ENCODE data around the gene GRID2IP.

DNA sequence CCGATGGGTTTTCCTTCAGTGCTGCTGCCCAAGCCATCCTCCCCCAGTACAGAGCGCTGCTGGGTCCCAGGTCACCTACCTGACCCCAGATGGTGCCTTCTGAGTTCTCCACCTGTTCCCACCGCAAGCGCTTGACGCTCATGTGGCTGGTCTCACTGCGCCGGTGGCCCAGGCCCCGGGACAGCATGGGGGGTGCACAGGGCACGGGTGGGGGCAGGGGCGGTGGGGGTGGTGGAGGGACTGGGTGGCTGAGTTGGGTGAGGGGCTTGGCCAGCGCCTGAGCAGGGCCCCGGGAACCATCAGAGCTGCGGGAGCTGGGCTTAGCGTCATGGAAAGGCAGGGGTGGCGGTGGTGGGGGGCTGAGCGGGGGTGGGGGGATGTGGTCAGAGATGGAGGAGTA, 43.4 kb downstream of the GRID2IP start:
- TF ChIP-seq, protein P1, sequence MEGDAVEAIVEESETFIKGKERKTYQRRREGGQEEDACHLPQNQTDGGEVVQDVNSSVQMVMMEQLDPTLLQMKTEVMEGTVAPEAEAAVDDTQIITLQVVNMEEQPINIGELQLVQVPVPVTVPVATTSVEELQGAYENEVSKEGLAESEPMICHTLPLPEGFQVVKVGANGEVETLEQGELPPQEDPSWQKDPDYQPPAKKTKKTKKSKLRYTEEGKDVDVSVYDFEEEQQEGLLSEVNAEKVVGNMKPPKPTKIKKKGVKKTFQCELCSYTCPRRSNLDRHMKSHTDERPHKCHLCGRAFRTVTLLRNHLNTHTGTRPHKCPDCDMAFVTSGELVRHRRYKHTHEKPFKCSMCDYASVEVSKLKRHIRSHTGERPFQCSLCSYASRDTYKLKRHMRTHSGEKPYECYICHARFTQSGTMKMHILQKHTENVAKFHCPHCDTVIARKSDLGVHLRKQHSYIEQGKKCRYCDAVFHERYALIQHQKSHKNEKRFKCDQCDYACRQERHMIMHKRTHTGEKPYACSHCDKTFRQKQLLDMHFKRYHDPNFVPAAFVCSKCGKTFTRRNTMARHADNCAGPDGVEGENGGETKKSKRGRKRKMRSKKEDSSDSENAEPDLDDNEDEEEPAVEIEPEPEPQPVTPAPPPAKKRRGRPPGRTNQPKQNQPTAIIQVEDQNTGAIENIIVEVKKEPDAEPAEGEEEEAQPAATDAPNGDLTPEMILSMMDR (optimal IDR thresholded peaks at IDR 0.05 in 1 of 3, IDR thresholded peaks at IDR 0.05 in 1 of 3, conservative IDR thresholded peaks at IDR 0.05 in 1 of 3; ENCODE audit: extremely low read depth in 1 of 3, insufficient read depth in 2 of 3, low read length in 3 of 3): no peak
- no peak for TF ChIP-seq EZH2 (IDR thresholded peaks at IDR 0.05; ENCODE audit: low read length)

All from keratinocyte (primary cell).